Activated CD8-positive, alpha-beta memory T cell treated with anti-CD3 and anti-CD28 coated beads, Interleukin-2, amount 50 U/mL, for 48 hours (primary cell): ENCODE results near the gene IL17RE.
"Not testable (repeated sequence)": the region's sequence is repeated elsewhere in the genome, so short reads cannot be mapped to it uniquely, and the experiment has no call there.

Source experiments
- DNase-seq: peaks from one replicate; pipeline ENCODE4 v3.0.0-alpha.2; 2020

The IL17RE gene

DNA sequence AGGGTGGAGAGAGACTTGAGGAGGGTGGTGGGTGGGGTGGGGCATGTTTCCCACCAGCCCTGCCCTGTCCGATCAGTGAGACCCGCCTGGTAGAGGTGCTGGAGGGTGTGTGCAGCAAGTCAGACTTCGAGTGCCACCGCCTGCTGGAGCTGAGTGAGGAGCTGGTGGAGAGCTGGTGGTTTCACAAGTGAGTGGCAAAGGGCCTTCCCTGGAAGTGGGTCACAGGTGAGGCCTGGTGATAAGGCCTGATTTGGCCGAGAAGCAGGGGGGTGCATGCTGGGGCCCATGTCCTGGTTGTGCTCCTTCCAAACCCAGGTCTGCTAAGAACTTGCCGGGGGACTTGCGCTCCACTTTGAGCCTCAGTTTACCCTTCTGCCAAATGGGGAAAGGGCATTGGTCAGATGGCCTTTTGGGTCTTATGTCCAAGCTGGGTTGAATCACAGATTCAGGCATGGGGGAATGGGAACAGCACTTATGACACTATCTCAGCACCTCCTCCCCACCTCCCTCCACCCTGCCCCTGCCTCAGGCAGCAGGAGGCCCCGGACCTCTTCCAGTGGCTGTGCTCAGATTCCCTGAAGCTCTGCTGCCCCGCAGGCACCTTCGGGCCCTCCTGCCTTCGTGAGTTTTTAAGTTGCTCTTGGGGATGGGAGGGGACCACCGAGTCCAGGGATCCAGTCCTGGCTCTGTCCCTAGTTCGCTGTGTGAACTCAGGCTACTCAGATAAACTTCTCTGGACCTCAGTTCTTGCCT, 35.0 kb downstream of the IL17RE start:
- DNase-seq: no peak

GRCh38 chr3:9938966-9939365, 36.3 kb downstream of the IL17RE start:
- DNase-seq: no peak

- not testable (repeated sequence) for DNase-seq
These were observed 37.3 kb downstream of the IL17RE start for GRCh38 chr3:9939906-9940305.

- DNase-seq: no peak
These were observed 38.1 kb downstream of the IL17RE start for GRCh38 chr3:9940746-9941145.

DNA sequence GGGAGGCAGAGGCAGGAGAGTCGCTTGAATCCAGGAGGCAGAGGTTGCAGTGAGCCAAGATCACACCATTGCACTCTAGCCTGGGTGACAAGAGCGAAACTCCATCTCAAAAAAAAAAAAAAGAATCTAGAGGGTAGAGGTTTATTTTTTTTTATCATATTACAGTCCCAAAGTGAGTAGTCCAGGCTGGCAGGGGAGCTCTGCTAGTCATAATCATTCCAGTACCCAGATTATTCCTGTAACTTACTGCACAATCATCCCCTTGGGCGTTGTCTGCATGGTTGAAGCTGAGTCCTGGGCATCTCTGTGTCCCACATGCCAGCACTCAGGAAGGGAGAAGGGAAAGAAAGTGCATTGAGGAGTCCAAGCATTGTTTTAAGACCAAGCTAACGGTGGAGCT, 39.5 kb downstream of the IL17RE start:
- no peak for DNase-seq

GRCh38 chr3:9942934-9943690, 40.5 kb downstream of the IL17RE start:
- no peak for DNase-seq

GRCh38 chr3:9944271-9944670, 41.6 kb downstream of the IL17RE start:
- no peak for DNase-seq

DNA sequence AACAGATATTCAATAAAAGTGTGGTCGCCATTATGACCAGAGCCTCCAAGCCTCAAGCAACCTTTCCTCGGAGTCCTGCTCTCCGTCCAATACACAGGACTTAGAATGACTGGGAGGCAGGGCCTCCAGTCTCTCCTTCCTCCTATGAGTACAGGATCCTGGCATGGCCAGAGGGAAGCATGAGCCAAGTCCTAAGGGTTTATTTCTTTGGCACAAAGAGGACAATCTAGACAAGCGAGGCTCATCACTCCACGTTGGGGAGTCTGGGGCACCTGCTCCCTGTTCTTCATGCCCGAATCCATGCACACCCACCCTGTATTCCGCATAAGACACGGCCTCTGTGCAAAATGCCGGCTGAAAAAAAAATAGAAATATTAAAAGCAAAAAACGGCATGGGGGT, 42.7 kb downstream of the IL17RE start:
- no peak for DNase-seq

DNA sequence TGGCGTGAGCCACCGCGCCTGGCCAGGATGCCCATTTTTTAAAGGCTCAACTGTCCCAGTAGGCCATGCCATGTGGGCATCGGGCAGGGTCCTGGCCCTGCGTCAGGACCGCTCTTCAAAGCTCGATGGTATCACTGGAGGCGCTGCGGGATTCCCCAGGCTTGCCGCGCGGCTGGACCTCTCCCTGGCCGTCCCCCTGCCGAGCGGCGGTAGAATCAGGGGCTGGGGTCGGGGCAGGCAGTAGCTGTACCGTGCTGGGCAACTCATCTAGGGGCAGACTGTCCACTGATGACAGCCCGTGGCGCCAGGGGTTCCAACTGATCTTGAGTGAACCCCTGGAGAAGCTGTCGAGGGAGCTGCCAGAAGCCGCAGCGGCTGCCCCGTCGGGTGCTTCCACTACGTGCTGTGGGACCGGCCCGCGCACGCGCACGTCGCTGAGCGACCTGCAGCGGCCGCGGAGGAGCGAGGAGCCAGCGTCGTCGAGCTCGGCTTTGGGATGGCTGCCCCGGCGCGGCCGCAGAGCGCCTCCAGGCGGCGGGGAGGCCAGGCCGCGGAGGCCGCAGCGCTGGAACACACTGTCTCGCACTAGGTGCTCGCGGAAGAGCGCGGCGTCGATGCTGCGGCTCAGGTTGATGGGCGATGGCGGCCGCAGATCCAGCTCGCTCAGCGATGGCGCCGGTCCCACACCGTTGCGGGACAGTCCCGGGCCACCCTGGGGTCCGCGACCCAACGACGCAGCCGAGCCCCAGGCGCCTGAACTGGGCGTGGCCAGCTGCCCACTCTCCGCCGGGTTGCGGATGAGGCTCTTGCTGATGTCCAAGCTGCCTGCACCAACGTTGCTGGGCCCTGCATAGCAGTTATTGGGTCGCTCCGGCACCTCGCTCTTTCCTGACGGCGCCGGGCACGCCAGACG, 43.7 kb downstream of the IL17RE start:
- peak; percentile 86 for DNase-seq

DNA sequence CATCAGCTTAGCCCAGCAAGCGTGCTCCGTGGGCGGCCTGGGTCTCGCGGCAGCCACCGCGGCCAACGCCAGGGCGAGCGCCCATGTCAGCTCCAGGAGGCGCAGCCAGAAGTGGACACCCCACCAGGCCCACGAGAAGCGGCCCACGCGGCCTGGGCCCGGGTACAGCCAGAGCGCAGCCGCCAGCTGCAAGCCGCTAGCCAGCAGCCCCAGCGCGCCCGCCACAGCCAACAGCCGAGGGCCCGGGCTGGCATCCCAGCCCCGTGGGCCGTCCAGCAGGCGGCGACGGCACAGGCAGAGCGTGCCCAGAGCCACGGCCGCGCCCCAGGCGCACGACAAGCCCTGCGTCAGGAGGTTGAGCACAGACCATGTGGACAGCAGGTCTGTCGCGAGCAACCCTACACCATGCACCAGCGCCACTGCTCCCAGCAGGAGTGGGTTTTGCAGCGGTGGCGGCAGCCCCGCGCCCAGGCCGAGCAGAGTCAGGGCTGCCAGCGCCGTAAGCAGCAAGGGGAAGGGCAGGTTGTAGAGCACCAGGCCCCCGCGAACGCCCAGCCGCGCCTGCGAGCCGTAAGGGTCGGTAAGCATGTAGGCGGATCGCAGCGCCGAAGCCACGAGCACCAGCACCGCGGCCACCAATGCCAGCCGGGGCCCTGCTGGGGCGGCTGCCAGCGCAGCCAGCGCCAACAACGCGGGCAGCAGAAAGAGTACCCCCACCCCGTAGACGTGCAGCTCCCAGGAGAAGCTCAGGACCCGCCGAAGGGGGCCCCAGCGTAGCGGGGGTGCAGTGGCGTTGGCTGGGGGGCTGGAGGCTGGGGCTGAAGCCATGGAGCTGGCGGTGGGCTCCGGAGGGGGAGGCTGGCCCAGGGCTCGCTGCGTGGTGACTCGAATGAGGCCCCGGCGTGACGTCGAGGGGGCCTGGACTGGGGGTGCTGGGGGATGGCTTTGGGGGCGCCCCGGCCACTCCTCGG, 44.7 kb downstream of the IL17RE start:
- no peak for DNase-seq

GRCh38 chr3:9948586-9948985, 45.9 kb downstream of the IL17RE start:
- no peak for DNase-seq

DNA sequence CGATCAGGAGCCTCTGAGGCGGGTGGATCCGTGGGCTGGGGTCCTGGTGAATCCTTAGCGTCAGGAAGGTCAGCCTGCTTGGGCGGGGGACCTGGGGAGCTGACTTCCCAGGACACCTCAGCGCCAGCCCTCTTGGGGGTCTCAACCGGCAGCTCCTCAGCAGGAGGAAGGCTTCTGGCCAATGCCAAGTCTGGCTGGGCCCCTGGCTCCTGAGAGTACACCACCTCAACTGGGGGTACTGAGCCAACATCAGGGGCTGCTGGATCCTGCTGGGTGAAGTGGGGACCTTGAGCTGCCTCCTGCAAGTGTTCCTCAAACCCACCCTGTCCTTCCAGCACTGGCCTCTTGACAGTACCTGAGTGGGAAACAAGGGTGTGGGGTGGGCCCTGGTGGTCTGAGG, 46.5 kb downstream of the IL17RE start:
- DNase-seq: no peak

DNA sequence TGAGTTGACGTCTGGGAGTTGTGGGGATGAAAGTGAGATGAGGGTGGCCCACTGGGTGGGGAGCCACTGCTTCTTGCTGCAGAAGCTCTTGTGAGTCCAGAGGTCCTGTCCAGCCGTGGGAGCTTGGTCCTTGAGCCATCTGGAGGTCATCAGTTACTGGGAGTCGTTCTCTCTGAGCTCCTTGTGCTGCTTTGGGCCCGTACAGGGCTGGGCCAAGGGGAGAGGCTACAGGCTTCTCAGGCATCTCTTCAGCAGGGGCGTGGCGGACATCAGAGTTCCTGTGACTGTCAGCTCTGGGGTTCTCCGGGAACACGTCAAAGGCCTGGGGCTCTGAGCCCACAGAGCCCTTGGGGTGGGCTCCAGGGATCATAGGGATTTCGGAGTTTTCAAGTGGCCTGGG, 47.0 kb downstream of the IL17RE start:
- DNase-seq: no peak

DNA sequence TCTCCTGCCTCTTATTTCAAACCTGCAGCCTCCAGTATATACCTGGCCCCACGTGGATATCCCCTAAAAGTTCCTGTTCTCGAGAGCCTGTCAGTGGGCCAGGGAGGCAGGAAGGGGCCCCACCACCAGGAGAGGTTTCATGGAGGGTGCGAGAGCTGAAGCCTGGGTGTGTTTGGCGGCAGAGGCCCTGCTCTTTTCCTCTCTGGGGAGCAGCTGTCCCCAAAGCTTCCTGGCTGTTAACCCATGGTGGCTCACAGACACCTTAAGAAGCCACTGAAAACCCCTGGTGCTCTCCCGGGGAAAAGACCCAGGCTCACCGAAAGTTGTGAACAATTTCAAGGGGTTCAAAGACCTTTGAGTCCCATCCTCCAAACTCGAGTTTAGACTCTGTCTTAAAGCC, 48.5 kb downstream of the IL17RE start:
- no peak for DNase-seq

DNA sequence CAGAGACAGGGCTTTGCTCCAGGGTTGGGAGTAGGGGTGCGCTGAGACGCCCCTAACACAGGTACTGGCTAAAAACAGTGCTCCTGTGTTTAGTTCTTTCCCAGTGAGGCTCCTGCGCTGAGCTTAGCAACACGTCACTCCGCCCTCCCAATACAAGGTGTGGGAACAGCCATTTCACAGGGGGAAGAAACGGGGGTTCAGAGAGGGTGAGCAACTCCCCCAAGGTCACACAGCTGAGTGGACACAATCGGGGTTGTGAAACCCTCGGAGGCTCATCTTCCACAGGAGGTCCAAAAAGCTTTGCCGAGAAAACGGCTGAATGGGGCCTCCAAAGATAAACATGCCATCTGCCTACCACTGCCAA, 48.9 kb downstream of the IL17RE start:
- DNase-seq: no peak

DNA sequence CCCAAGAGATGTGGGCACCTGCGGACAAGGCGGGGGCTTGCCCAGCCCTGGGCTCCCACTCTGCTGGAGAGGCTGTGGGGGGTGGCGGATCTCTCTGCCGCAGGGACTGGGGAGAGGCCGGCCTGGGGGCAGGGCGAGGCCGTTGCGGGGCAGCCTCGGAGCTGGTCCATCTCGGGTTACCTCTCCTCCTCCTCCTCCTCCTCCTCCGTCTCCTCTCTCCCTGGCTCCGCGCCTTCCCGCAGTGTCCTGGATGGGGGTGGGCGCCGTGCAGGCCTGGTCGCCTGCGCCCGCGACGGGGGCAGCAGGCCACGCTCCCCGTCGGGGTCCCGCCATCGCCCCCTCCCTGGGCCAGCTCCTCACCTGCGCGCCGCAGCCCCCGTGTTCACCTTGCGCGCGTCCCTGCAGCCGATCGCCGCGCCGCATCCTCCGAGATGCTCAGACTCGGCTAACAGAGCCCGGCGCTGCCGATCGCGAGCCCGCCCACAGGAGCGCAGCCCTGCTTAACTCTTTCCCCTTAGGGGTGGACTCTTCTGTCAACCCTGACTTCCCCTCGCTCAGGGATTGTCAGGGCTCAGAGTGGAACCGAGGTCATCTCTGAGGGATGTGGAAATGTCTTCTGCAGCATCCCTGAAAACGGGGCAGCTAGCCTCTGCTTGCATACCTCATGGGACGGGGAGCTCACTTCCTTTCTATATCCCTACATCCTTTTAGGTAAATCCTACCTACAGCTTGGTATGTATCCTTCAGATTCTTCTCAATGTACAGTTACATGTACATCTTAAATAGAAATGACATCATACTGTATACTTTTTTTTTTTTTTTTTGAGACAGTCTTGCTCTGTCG, 49.5 kb downstream of the IL17RE start, which contains the start of gene PRRT3:
Gene PRRT3, minus strand, starts transcription at position 447 of the 844 bp plus-strand sequence. CDS start 2,293 bp downstream, outside the sequence.
- peak; percentile 84 for DNase-seq

- DNase-seq: no peak
These were observed 52.4 kb downstream of the IL17RE start for GRCh38 chr3:9955067-9955502.

GRCh38 chr3:9955611-9956352, 53.1 kb downstream of the IL17RE start:
- DNase-seq: no peak

DNA sequence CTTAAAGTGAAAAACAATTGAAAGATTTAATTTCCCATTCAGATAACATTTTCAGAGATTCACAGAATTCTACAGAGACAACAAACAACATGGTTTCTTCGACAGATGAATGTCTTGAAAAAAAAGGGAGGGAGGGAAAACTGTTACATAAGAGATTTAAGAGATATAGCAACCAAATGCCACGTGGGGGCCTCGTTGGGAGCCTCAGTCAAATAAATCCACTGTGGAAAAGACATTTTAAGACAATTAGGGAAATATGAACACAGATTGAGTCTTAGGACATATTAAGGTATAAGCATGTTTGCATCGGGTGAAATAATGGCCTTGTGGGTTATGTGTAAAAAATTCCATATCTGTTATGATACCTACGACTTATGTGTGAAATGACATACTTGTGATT, 54.6 kb downstream of the IL17RE start:
- DNase-seq: no peak

DNA sequence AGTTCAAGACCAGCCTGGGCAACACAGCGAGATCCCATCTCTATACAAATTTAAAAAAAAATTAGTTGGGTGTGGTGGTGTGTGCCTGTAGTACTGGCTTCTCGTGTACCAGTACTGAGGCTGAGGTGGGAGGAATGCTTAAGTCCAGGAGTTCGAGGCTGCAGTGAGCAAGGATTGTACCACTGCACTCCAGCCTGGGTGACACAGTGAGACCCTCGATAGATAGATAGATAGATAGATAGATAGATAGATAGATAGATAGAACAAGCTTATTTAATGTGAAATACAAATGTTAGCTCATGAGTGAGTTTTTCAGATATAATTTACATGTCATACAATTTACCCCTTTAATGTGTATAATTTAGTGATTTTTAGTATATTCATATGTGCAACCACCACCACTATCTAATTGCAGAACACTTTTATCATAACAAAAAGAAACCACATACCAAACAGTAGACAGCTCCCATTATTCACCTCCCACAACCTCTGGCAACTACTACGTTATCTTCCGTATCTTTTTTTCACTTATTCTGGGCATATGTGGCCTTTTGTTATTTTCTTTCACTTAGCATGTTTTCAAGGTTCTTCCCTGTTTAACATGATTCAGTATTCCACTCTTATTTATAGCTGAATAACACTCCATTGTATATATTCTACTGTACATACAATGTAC, 62.7 kb downstream of the IL17RE start:
- no peak for DNase-seq
